ENCODE data around the gene ATP1A2. TPM values are rescaled to one million over a fixed set of nuclear protein-coding genes. Genes with fewer than 3 reads are reported as not detected.
A peak's percentile ranks its signal among the peaks of the same experiment; 100 is the strongest.

The ATP1A2 gene
- total and polyA plus RNA-seq, 2 donors (not counting 1 experiment from before 2014, with no cell fraction given) = not detected

GRCh38 chr1:160071289-160071688 lies 44.3 kb upstream of the ATP1A2 start:
- Histone ChIP-seq H3K4me1 (ENCODE audit: control insufficient read depth in 2 of 2, insufficient read depth in 2 of 2, low read length in 2 of 2) (peaks cover 11 to 12% of the 10 kb centered on the region in 2 donors), H4K20me1 (ENCODE audit: control insufficient read depth, insufficient read depth, low read length, poor library complexity, severe bottlenecking) (no peaks in the 10 kb centered on the region), H3K27me3 (replicated peaks in 1 of 4; ENCODE audit: control extremely low read depth in 1 of 4, control insufficient read depth in 3 of 4, insufficient read depth in 4 of 4, low read length in 3 of 4) (peaks cover 0 to 32% (median 19%) of the 10 kb centered on the region in 4 experiments), H3K9ac (ENCODE audit: low read length) (no peak overlapping the region), H3K9me3 (ENCODE audit: control extremely low read depth in 1 of 3, control insufficient read depth in 2 of 3, insufficient read depth in 1 of 3, low read length in 2 of 3) (no peaks in the 10 kb centered on the region), H2AFZ (ENCODE audit: insufficient read depth, low read depth, low read length, poor library complexity, severe bottlenecking) (no peak overlapping the region), H3K4me3 (ENCODE audit: control extremely low read depth in 1 of 5, extremely low read depth in 1 of 5, insufficient read depth in 1 of 5, low read depth in 2 of 5, low read length in 4 of 5) (peak overlapping the region in 1 of 5 experiments; percentile 63), H3K79me2 (ENCODE audit: control insufficient read depth, insufficient read depth, low read length) (no peaks in the 10 kb centered on the region), H3K27ac (ENCODE audit: low read length in 2 of 2) (no peak overlapping the region), H3K36me3 (replicated peaks in 1 of 2; ENCODE audit: control extremely low read depth in 1 of 2, control insufficient read depth in 1 of 2, extremely low read depth in 1 of 2, insufficient read depth in 2 of 2, low read length in 1 of 2) (no peaks in the 10 kb centered on the region), H3K4me2 (replicated peaks; ENCODE audit: low read depth, low read length, poor library complexity, severe bottlenecking) (no peak overlapping the region)
- H3K27me3 Mint-ChIP-seq = peaks cover 56% of the 10 kb centered on the region
- no peaks in the 10 kb centered on the region for H3K9me3 Mint-ChIP-seq (ENCODE audit: insufficient read depth)
- ChIA-PET POLR2A (no interaction called here), CTCF (interaction anchor here (1.3 to 3.7 kb wide), 4 partner anchors 9 to 30 kb away, joined by 4 to 27 read pairs (median 6); no protein-coding TSS in a partner anchor)
- DNase-seq (no peak), ATAC-seq (ENCODE audit: low read depth) (no peak)
- no peak overlapping the region for H3K4me3 Mint-ChIP-seq
- no peak for TF ChIP-seq EZH2 (IDR thresholded peaks at IDR 0.05; ENCODE audit: borderline replicate concordance, insufficient read depth, low read depth, low read length, poor library complexity, severe bottlenecking)
- TF ChIP-seq, protein P1, sequence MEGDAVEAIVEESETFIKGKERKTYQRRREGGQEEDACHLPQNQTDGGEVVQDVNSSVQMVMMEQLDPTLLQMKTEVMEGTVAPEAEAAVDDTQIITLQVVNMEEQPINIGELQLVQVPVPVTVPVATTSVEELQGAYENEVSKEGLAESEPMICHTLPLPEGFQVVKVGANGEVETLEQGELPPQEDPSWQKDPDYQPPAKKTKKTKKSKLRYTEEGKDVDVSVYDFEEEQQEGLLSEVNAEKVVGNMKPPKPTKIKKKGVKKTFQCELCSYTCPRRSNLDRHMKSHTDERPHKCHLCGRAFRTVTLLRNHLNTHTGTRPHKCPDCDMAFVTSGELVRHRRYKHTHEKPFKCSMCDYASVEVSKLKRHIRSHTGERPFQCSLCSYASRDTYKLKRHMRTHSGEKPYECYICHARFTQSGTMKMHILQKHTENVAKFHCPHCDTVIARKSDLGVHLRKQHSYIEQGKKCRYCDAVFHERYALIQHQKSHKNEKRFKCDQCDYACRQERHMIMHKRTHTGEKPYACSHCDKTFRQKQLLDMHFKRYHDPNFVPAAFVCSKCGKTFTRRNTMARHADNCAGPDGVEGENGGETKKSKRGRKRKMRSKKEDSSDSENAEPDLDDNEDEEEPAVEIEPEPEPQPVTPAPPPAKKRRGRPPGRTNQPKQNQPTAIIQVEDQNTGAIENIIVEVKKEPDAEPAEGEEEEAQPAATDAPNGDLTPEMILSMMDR (IDR thresholded peaks at IDR 0.05) = no peak
- H3K4me1 Mint-ChIP-seq = peaks cover 12% of the 10 kb centered on the region
- intact Hi-C loops (cut with micrococcal nuclease) = loop anchor here (2.0 kb wide), 2 partner anchors 24 to 28 kb away; partner anchors contain the start of gene IGSF8
- 90% methylated on average over 5 of the region's 5 CpGs for WGBS (ENCODE audit: insufficient coverage)
- no peak overlapping the region for H3K27ac Mint-ChIP-seq

DNA sequence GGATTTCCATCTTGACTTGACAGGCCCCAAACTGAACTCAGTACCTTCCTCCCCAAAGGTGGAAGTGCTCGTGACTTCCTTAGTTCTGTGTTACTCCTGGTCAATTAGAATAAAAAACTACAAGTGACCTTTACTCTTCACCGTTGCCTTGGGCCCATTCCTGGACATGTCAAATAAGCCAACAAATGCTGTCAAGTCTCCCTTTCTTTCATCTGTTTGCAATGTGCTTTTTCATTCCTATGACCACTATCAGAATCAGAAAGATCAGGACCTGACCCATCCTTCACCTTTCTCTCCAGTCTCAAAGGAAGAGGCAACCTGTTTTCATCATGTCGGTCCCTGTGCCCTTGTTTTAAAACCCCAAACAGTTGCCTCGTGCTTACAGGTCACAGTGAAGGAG lies 40.7 kb upstream of the ATP1A2 start:
- POLR2A ChIA-PET = no interaction called here
- no peaks in the 10 kb centered on the region for H3K36me3 ChIP-seq (replicated peaks in 1 of 2; ENCODE audit: control extremely low read depth in 1 of 2, control insufficient read depth in 1 of 2, extremely low read depth in 1 of 2, insufficient read depth in 2 of 2, low read length in 1 of 2)
- peaks cover 0 to 34% (median 21%) of the 10 kb centered on the region in 4 experiments for H3K27me3 ChIP-seq (replicated peaks in 1 of 4; ENCODE audit: control extremely low read depth in 1 of 4, control insufficient read depth in 3 of 4, insufficient read depth in 4 of 4, low read length in 3 of 4)
- H3K4me2 ChIP-seq (replicated peaks; ENCODE audit: low read depth, low read length, poor library complexity, severe bottlenecking) = no peak overlapping the region
- H3K79me2 ChIP-seq (ENCODE audit: control insufficient read depth, insufficient read depth, low read length) = no peaks in the 10 kb centered on the region
- H3K4me3 Mint-ChIP-seq = no peak overlapping the region
- no peaks in the 10 kb centered on the region for H3K9me3 Mint-ChIP-seq (ENCODE audit: insufficient read depth)
- H3K9me3 ChIP-seq (ENCODE audit: control extremely low read depth in 1 of 3, control insufficient read depth in 2 of 3, insufficient read depth in 1 of 3, low read length in 2 of 3) = no peaks in the 10 kb centered on the region
- ATAC-seq (ENCODE audit: low read depth) (no peak), DNase-seq (no peak)
- CTCF ChIA-PET = interaction anchor here (0.5 to 5.4 kb wide), 3 partner anchors 11 to 1711 kb away, joined by 3 to 24 read pairs (median 3); no protein-coding TSS in a partner anchor
- no peak overlapping the region for H3K27ac ChIP-seq (ENCODE audit: low read length in 2 of 2)
- H4K20me1 ChIP-seq (ENCODE audit: control insufficient read depth, insufficient read depth, low read length, poor library complexity, severe bottlenecking) = no peaks in the 10 kb centered on the region
- no peak overlapping the region for H3K27ac Mint-ChIP-seq
- H2AFZ ChIP-seq (ENCODE audit: insufficient read depth, low read depth, low read length, poor library complexity, severe bottlenecking) = no peak overlapping the region
- H3K4me3 ChIP-seq (ENCODE audit: control extremely low read depth in 1 of 5, extremely low read depth in 1 of 5, insufficient read depth in 1 of 5, low read depth in 2 of 5, low read length in 4 of 5) = no peak overlapping the region
- intact Hi-C loops (cut with micrococcal nuclease) = loop anchor here (5.0 kb wide), 1 partner anchor 138 kb away; no protein-coding TSS in a partner anchor
- no peak overlapping the region for H3K9ac ChIP-seq (ENCODE audit: low read length)
- 82% methylated on average over 3 of the region's 4 CpGs for WGBS (ENCODE audit: insufficient coverage)
- H3K4me1 Mint-ChIP-seq = peaks cover 7% of the 10 kb centered on the region
- peaks cover 52% of the 10 kb centered on the region for H3K27me3 Mint-ChIP-seq
- peaks cover 7 to 8% of the 10 kb centered on the region in 2 donors for H3K4me1 ChIP-seq (ENCODE audit: control insufficient read depth in 2 of 2, insufficient read depth in 2 of 2, low read length in 2 of 2)
- no peak for TF ChIP-seq EZH2 (IDR thresholded peaks at IDR 0.05; ENCODE audit: borderline replicate concordance, insufficient read depth, low read depth, low read length, poor library complexity, severe bottlenecking)
- TF ChIP-seq, protein P1 (IDR thresholded peaks at IDR 0.05) = no peak
